Lower leg skin (tissue), 3 donors: ENCODE results near the gene TRIM41.

Source experiments
- POLR2A ChIP-seq, 2 donors: fragments of 450-650 bp; IDR thresholded peaks; one replicate each; pipeline ENCODE4 v1.6.1; 2016 to 2017; ENCODE audit warnings: antibody characterized with exemption in 2 of 2, mild to moderate bottlenecking in 1 of 2, moderate library complexity in 1 of 2
- TF ChIP-seq, protein P1 (sequence below), 3 donors: fragments of 450-650 bp; IDR thresholded peaks; one replicate each; pipeline ENCODE4 v1.5.1; 2016; ENCODE audit warnings: antibody characterized with exemption in 3 of 3, mild to moderate bottlenecking in 3 of 3, moderate library complexity in 2 of 3

DNA sequence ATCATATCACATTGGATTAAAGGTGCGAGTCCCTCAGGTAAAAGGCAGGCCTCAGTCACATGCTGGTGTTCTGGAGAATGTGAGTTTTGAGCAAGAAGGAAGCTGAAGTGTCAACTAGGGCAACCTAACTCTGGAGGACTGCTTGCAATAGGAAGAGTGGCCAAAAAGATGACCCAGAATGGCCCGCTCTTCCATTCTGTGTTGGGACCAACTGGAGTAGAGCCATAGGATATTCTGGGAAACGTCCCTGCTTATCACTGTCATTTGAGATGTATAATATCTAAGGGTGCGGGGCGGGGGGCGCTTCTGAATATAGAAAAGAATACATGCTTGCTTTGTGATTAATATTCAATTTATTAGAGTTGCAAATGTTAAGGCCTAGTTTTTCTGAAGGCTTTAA lies 11.0 kb upstream of the TRIM41 start:
- TF ChIP-seq, protein P1, sequence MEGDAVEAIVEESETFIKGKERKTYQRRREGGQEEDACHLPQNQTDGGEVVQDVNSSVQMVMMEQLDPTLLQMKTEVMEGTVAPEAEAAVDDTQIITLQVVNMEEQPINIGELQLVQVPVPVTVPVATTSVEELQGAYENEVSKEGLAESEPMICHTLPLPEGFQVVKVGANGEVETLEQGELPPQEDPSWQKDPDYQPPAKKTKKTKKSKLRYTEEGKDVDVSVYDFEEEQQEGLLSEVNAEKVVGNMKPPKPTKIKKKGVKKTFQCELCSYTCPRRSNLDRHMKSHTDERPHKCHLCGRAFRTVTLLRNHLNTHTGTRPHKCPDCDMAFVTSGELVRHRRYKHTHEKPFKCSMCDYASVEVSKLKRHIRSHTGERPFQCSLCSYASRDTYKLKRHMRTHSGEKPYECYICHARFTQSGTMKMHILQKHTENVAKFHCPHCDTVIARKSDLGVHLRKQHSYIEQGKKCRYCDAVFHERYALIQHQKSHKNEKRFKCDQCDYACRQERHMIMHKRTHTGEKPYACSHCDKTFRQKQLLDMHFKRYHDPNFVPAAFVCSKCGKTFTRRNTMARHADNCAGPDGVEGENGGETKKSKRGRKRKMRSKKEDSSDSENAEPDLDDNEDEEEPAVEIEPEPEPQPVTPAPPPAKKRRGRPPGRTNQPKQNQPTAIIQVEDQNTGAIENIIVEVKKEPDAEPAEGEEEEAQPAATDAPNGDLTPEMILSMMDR (IDR thresholded peaks at IDR 0.05) = no peak
- no peak for TF ChIP-seq POLR2A (IDR thresholded peaks at IDR 0.05)
